Neuronal stem cell (in vitro differentiated cells): ENCODE measurements around the gene TANGO6. TPM values are rescaled to one million over a fixed set of nuclear protein-coding genes. Genes with fewer than 3 reads are reported as not detected.

Experiments used
- DNase-seq: peaks from one replicate; pipeline ENCODE4 v3.0.0-alpha.2; 2013; ENCODE audit warnings: low spot score
- H2AFZ ChIP-seq: one replicate; pipeline ENCODE4 v1.6.1; 2013; ENCODE audit warnings: mild to moderate bottlenecking, low read length, inconsistent platforms
- H2AK5ac ChIP-seq: 2 replicates; pipeline ENCODE4 v1.6.1; 2013; ENCODE audit warnings: low read depth, mild to moderate bottlenecking, inconsistent platforms, low read length, moderate library complexity, mixed read lengths
- H2BK120ac ChIP-seq: 2 replicates; pipeline ENCODE4 v1.6.1; 2013; ENCODE audit warnings: low read depth, mild to moderate bottlenecking, inconsistent platforms, low read length, moderate library complexity, mixed read lengths
- H2BK12ac ChIP-seq: one replicate; pipeline ENCODE4 v1.6.1; 2013; ENCODE audit warnings: low read length, inconsistent platforms
- H2BK15ac ChIP-seq: 2 replicates; pipeline ENCODE4 v1.6.1; 2013; ENCODE audit warnings: mild to moderate bottlenecking, low read length, inconsistent platforms, mixed read lengths
- H2BK5ac ChIP-seq: one replicate; pipeline ENCODE4 v1.6.1; 2013; ENCODE audit warnings: inconsistent platforms, mild to moderate bottlenecking, low read length, moderate library complexity
- H3K14ac ChIP-seq: one replicate; pipeline ENCODE4 v1.6.1; 2013; ENCODE audit warnings: low read length, inconsistent platforms
- H3K18ac ChIP-seq: 2 replicates; pipeline ENCODE4 v1.6.1; 2013; ENCODE audit warnings: low read length, inconsistent platforms
- H3K23ac ChIP-seq: 2 replicates; pipeline ENCODE4 v1.6.1; 2013; ENCODE audit warnings: low read depth, mild to moderate bottlenecking, mixed read lengths, low read length, inconsistent platforms; ENCODE audit not compliant: poor library complexity
- H3K27ac ChIP-seq: replicated peaks from 3 replicates; pipeline ENCODE4 v1.5.1; 2013; ENCODE audit warnings: low read length, inconsistent platforms
- H3K27me3 ChIP-seq, 3 experiments: 2 replicates each; pipeline ENCODE4 v1.6.1; 2013; ENCODE audit warnings: low read length in 3 of 3, mild to moderate bottlenecking in 2 of 3, inconsistent platforms in 1 of 3, low read depth in 1 of 3, mixed read lengths in 1 of 3, moderate library complexity in 1 of 3; ENCODE audit not compliant: control insufficient read depth in 3 of 3, insufficient read depth in 3 of 3
- H3K36me3 ChIP-seq, 2 donors: replicated peaks in 1 of 2; 2 replicates each; pipeline ENCODE4 v1.6.1; 2013; ENCODE audit warnings: low read length in 2 of 2; ENCODE audit not compliant: control insufficient read depth in 2 of 2, insufficient read depth in 2 of 2
- H3K4ac ChIP-seq: 2 replicates; pipeline ENCODE4 v1.6.1; 2013; ENCODE audit warnings: inconsistent platforms, mild to moderate bottlenecking, low read length, moderate library complexity
- H3K4me1 ChIP-seq, 2 donors: 1 replicate in 1 of 2; 2 replicates in 1 of 2; pipeline ENCODE4 v1.6.1; 2013; ENCODE audit warnings: low read length in 2 of 2, low read depth in 1 of 2; ENCODE audit not compliant: control insufficient read depth in 2 of 2, insufficient read depth in 1 of 2
- H3K4me2 ChIP-seq: one replicate; pipeline ENCODE4 v1.6.1; 2013; ENCODE audit warnings: mild to moderate bottlenecking, low read length, inconsistent platforms; ENCODE audit not compliant: insufficient read depth, poor library complexity, severe bottlenecking
- H3K4me3 ChIP-seq, 2 donors: 2 replicates each; pipeline ENCODE4 v1.5.1; 2013; ENCODE audit warnings: low read length in 2 of 2, mild to moderate bottlenecking in 2 of 2, inconsistent platforms in 1 of 2, moderate library complexity in 1 of 2
- H3K79me1 ChIP-seq: one replicate; pipeline ENCODE4 v1.6.1; 2013; ENCODE audit warnings: low read depth, mild to moderate bottlenecking, inconsistent platforms, low read length, moderate library complexity
- H3K9ac ChIP-seq: one replicate; pipeline ENCODE4 v1.6.1; 2013; ENCODE audit warnings: mild to moderate bottlenecking, low read depth, low read length, inconsistent platforms; ENCODE audit not compliant: poor library complexity
- H3K9me3 ChIP-seq, 2 donors: replicated peaks in 1 of 2; 2 replicates each; pipeline versions ENCODE3 to v1.6.1; 2013; ENCODE audit warnings: low read length in 2 of 2, mild to moderate bottlenecking in 2 of 2, inconsistent platforms in 1 of 2, low read depth in 1 of 2, mixed read lengths in 1 of 2, moderate library complexity in 1 of 2; ENCODE audit not compliant: control insufficient read depth in 2 of 2, insufficient read depth in 1 of 2
- H4K8ac ChIP-seq: one replicate; pipeline ENCODE4 v1.6.1; 2013; ENCODE audit warnings: low read depth, mild to moderate bottlenecking, inconsistent platforms, low read length, moderate library complexity
- H4K91ac ChIP-seq: one replicate; pipeline ENCODE4 v1.6.1; 2013; ENCODE audit warnings: low read length, low read depth, mild to moderate bottlenecking, inconsistent platforms; ENCODE audit not compliant: poor library complexity
- WGBS, 2 donors: extraction: QIAGEN DNeasy Blood & Tissue Kit; methylation state at CpG; one replicate each; pipeline ENCODE4 v1.1.7; 2013; ENCODE audit warnings: missing lambda C conversion rate in 2 of 2, mixed read lengths in 1 of 2; ENCODE audit not compliant: insufficient read length in 2 of 2, insufficient replicate concordance in 1 of 2; ENCODE audit errors: extremely low coverage in 2 of 2; 5-methylcytosine and 5-hydroxymethylcytosine counted together
- polyA plus RNA-seq, 2 experiments: library from polyadenylated mRNA; stranded (reverse); fragments of 200-250 nt; gene quantifications; one replicate each; pipeline ENCODE4 v1.2.3, GENCODE V29; 2013

TANGO6 gene
- polyA plus RNA-seq (2013, experiment 1 of 2), result 3.9 TPM
- 3.9 TPM for polyA plus RNA-seq (2013, experiment 2 of 2)

- H3K23ac ChIP-seq, result peak within 1 kb of the TSS; percentile 85
- peak within 1 kb of the TSS; percentile 98 for H2BK5ac ChIP-seq
- H2BK120ac ChIP-seq, result no peak within 1 kb of the TSS
- H2BK15ac ChIP-seq, result no peak within 1 kb of the TSS
- peak within 1 kb of the TSS; percentile 84 for H3K4me2 ChIP-seq
- H3K18ac ChIP-seq, result peak within 1 kb of the TSS; percentile 98
- H2AK5ac ChIP-seq, result no peak within 1 kb of the TSS
- no peaks in the 10 kb centered on the region for H3K36me3 ChIP-seq
- peak within 1 kb of the TSS; percentile 98 for H2AFZ ChIP-seq
- H3K4me1 ChIP-seq, result peaks cover 3 to 6% of the 10 kb centered on the region in 2 donors
- no peak within 1 kb of the TSS for H3K14ac ChIP-seq
- no peaks in the 10 kb centered on the region for H3K79me1 ChIP-seq
- peak; percentile 72 for DNase-seq
- no CpG with 5 or more reads among the region's 55 CpGs for WGBS, 2 donors
- peak within 1 kb of the TSS; percentile 96 for H3K9ac ChIP-seq
- no peaks in the 10 kb centered on the region for H3K27me3 ChIP-seq
- peak within 1 kb of the TSS; percentile 4 for H2BK12ac ChIP-seq
- H3K9me3 ChIP-seq, result no peaks in the 10 kb centered on the region
- no peak within 1 kb of the TSS for H4K91ac ChIP-seq
- peak within 1 kb of the TSS; percentile 87 for H3K27ac ChIP-seq
- no peak within 1 kb of the TSS for H3K4ac ChIP-seq
- no peak within 1 kb of the TSS for H4K8ac ChIP-seq
- H3K4me3 ChIP-seq, result peak within 1 kb of the TSS; percentile 75 to 98
These were observed at the start of gene TANGO6 for GRCh38 chr16:68843482-68844210. Gene TANGO6 (plus strand): TSS chr16:68843531. CDS start chr16:68843618, 87 bp downstream.

- Histone ChIP-seq H3K4me3 (no peak overlapping the region), H3K4ac (no peak overlapping the region), H2AFZ (no peak overlapping the region), H3K27me3 (no peaks in the 10 kb centered on the region), H2BK5ac (no peak overlapping the region), H3K18ac (no peak overlapping the region), H3K9me3 (no peaks in the 10 kb centered on the region), H3K14ac (no peak overlapping the region), H3K36me3 (no peaks in the 10 kb centered on the region), H3K79me1 (no peaks in the 10 kb centered on the region), H3K23ac (no peak overlapping the region), H2BK12ac (no peak overlapping the region), H4K91ac (no peak overlapping the region), H4K8ac (no peak overlapping the region), H2AK5ac (no peak overlapping the region), H3K4me1 (no peaks in the 10 kb centered on the region), H3K9ac (no peak overlapping the region), H3K4me2 (no peak overlapping the region), H3K27ac (no peak overlapping the region), H2BK15ac (no peak overlapping the region), H2BK120ac (no peak overlapping the region)
- no CpG with 5 or more reads among the region's 2 CpGs for WGBS, 2 donors
- DNase-seq, result no peak
These were observed 44.9 kb upstream of the TANGO6 start for GRCh38 chr16:68798398-68798797.

GRCh38 chr16:68800257-68800875 lies 43.0 kb upstream of the TANGO6 start:
- H3K4me1 ChIP-seq, result no peaks in the 10 kb centered on the region
- peak; percentile 68 for DNase-seq
- no peak overlapping the region for H2AK5ac ChIP-seq
- no peak overlapping the region for H3K23ac ChIP-seq
- H3K9ac ChIP-seq, result no peak overlapping the region
- no CpG with 5 or more reads among the region's 5 CpGs for WGBS, 2 donors
- no peaks in the 10 kb centered on the region for H3K79me1 ChIP-seq
- H4K91ac ChIP-seq, result no peak overlapping the region
- H2BK120ac ChIP-seq, result no peak overlapping the region
- H2BK15ac ChIP-seq, result no peak overlapping the region
- no peak overlapping the region for H3K4ac ChIP-seq
- H2AFZ ChIP-seq, result peak overlapping the region; percentile 69
- H3K18ac ChIP-seq, result no peak overlapping the region
- H2BK12ac ChIP-seq, result no peak overlapping the region
- no peak overlapping the region for H3K4me3 ChIP-seq
- no peak overlapping the region for H3K27ac ChIP-seq
- H4K8ac ChIP-seq, result no peak overlapping the region
- H3K4me2 ChIP-seq, result no peak overlapping the region
- no peaks in the 10 kb centered on the region for H3K36me3 ChIP-seq
- no peaks in the 10 kb centered on the region for H3K9me3 ChIP-seq
- H2BK5ac ChIP-seq, result no peak overlapping the region
- no peak overlapping the region for H3K14ac ChIP-seq
- H3K27me3 ChIP-seq, result no peaks in the 10 kb centered on the region

- Histone ChIP-seq H4K91ac (no peak overlapping the region), H3K27ac (no peak overlapping the region), H3K23ac (no peak overlapping the region), H3K79me1 (no peaks in the 10 kb centered on the region), H3K14ac (no peak overlapping the region), H3K27me3 (no peaks in the 10 kb centered on the region), H3K4me2 (no peak overlapping the region), H4K8ac (no peak overlapping the region), H3K9me3 (no peaks in the 10 kb centered on the region), H2AK5ac (peak overlapping the region; percentile 35), H3K4me3 (no peak overlapping the region), H3K18ac (no peak overlapping the region), H2AFZ (no peak overlapping the region), H2BK5ac (no peak overlapping the region), H3K4me1 (no peaks in the 10 kb centered on the region), H3K9ac (no peak overlapping the region), H2BK120ac (no peak overlapping the region), H3K4ac (no peak overlapping the region), H3K36me3 (no peaks in the 10 kb centered on the region), H2BK12ac (no peak overlapping the region), H2BK15ac (no peak overlapping the region)
- DNase-seq, result no peak
- WGBS, 2 donors, result no CpG with 5 or more reads among the region's 7 CpGs
These were observed 41.1 kb upstream of the TANGO6 start for GRCh38 chr16:68802190-68802589.
